Naive thymus-derived CD4-positive, alpha-beta T cell (primary cell): ENCODE data around the gene JAG2. TPM values are rescaled to one million over a fixed set of nuclear protein-coding genes. Genes with fewer than 3 reads are reported as not detected.

Experiments used
- ATAC-seq: fragments of 150-1000 bp; cut with Tn5 transposase; 2 replicates; pipeline ENCODE4 v1.10.0; 2021; ENCODE audit warnings: mild to moderate bottlenecking, moderate library complexity
- CTCF ChIA-PET: fragments of 350-600 bp; sonication (Branson Sonifier 250); formaldehyde crosslinking; loops from one replicate; lab custom pipeline; 2021; ENCODE audit warnings: antibody characterized with exemption; lab: Charles Lee
- POLR2A ChIA-PET: fragments of 350-600 bp; sonication (Branson Sonifier 250); formaldehyde crosslinking; loops from one replicate; lab custom pipeline; 2021; ENCODE audit warnings: antibody characterized with exemption, inconsistent platforms; lab: Charles Lee
- DNase-seq, 9 donors: peaks; one replicate each; pipeline versions ENCODE4 v3.0.0 to v3.0.0-alpha.2; 2020 to 2022; ENCODE audit warnings: mixed read lengths in 1 of 9
- H3K27ac ChIP-seq: one replicate; pipeline ENCODE4 v1.7.0; 2013; ENCODE audit warnings: mild to moderate bottlenecking, low read depth, low read length, moderate library complexity
- H3K27me3 ChIP-seq, 2 donors: one replicate each; pipeline ENCODE4 v1.7.0; 2013; ENCODE audit warnings: low read length in 2 of 2, mild to moderate bottlenecking in 2 of 2, moderate library complexity in 2 of 2; ENCODE audit not compliant: control insufficient read depth in 2 of 2, insufficient read depth in 2 of 2
- H3K36me3 ChIP-seq, 3 experiments: 1 replicate in 2 of 3; 2 replicates in 1 of 3; pipeline ENCODE4 v1.7.0; 2013; ENCODE audit warnings: low read length in 3 of 3, mild to moderate bottlenecking in 3 of 3, moderate library complexity in 1 of 3; ENCODE audit not compliant: insufficient read depth in 3 of 3, control insufficient read depth in 2 of 3
- H3K4me1 ChIP-seq, 2 donors: one replicate each; pipeline ENCODE4 v1.7.0; 2013; ENCODE audit warnings: low read length in 2 of 2, mild to moderate bottlenecking in 2 of 2, moderate library complexity in 1 of 2; ENCODE audit not compliant: control insufficient read depth in 2 of 2, insufficient read depth in 2 of 2
- H3K4me3 ChIP-seq: 2 replicates; pipeline ENCODE4 v1.7.0; 2013; ENCODE audit warnings: mild to moderate bottlenecking, low read length
- H3K9me3 ChIP-seq, 3 experiments: 1 replicate in 2 of 3; 2 replicates in 1 of 3; pipeline ENCODE4 v1.7.0; 2013; ENCODE audit warnings: low read length in 3 of 3; ENCODE audit not compliant: control insufficient read depth in 2 of 3
- H3K27ac Mint-ChIP-seq, 9 donors: one replicate each; pipeline ENCODE4 v1.8.0; 2020 to 2022; ENCODE audit warnings: mixed read lengths in 9 of 9, mild to moderate bottlenecking in 8 of 9, moderate library complexity in 5 of 9, inconsistent platforms in 2 of 9
- H3K27me3 Mint-ChIP-seq, 5 donors: one replicate each; pipeline ENCODE4 v1.8.0; 2021 to 2022; ENCODE audit warnings: mixed read lengths in 5 of 5, mild to moderate bottlenecking in 1 of 5
- H3K36me3 Mint-ChIP-seq, 5 donors: one replicate each; pipeline ENCODE4 v1.8.0; 2020 to 2022; ENCODE audit warnings: mixed read lengths in 5 of 5, mild to moderate bottlenecking in 3 of 5, inconsistent platforms in 1 of 5
- H3K4me1 Mint-ChIP-seq, 7 donors: one replicate each; pipeline ENCODE4 v1.8.0; 2020 to 2022; ENCODE audit warnings: mixed read lengths in 7 of 7, mild to moderate bottlenecking in 3 of 7, inconsistent platforms in 1 of 7
- H3K4me3 Mint-ChIP-seq, 10 donors: one replicate each; pipeline ENCODE4 v1.8.0; 2020 to 2022; ENCODE audit warnings: mild to moderate bottlenecking in 10 of 10, mixed read lengths in 10 of 10, moderate library complexity in 6 of 10, inconsistent platforms in 2 of 10
- H3K9me3 Mint-ChIP-seq, 11 donors: one replicate each; pipeline ENCODE4 v1.8.0; 2020 to 2022; ENCODE audit warnings: mixed read lengths in 11 of 11, mild to moderate bottlenecking in 4 of 11, inconsistent platforms in 1 of 11, moderate library complexity in 1 of 11
- intact Hi-C, 2 donors: fragments of 100-400 bp; cut with micrococcal nuclease; formaldehyde crosslinking; loops; one replicate each; pipeline ENCODE4 v1.15.1; 2023
- polyA plus RNA-seq, 2 donors: library from polyadenylated mRNA; unstranded; fragments of 300-500 nt; fragmentation: Illumina TruSeq; gene quantifications; one replicate each; pipeline ENCODE4 v1.2.3, GENCODE V29; 2021
- total RNA-seq, 6 experiments: library from RNA in 5 of 6; stranded (reverse) in 5 of 6; gene quantifications; 1 replicate in 5 of 6; 2 replicates in 1 of 6; pipeline ENCODE4 v1.2.3 and lab custom pipeline; 2021 to 2026

JAG2 gene
- total and polyA plus RNA-seq, 7 experiments from 2014 or later, result 0.21 to 5.7 (median 1.3) TPM; not detected in 1

- POLR2A ChIA-PET, result no interaction called here
- peaks cover 0 to 14% (median 0%) of the 10 kb centered on the region in 5 donors for H3K36me3 Mint-ChIP-seq
- Histone ChIP-seq H3K9me3 (peaks cover 0 to 5% (median 0%) of the 10 kb centered on the region in 3 experiments), H3K4me1 (no peaks in the 10 kb centered on the region), H3K36me3 (no peaks in the 10 kb centered on the region), H3K27me3 (no peaks in the 10 kb centered on the region), H3K27ac (no peak overlapping the region), H3K4me3 (no peak overlapping the region)
- no peak overlapping the region for H3K27ac Mint-ChIP-seq
- intact Hi-C loops, result no loop called here
- H3K4me3 Mint-ChIP-seq, result no peak overlapping the region
- DNase-seq, result no peak
- CTCF ChIA-PET, result no interaction called here
- peaks cover 0 to 50% (median 14%) of the 10 kb centered on the region in 11 donors for H3K9me3 Mint-ChIP-seq
- H3K27me3 Mint-ChIP-seq, result peaks cover 0 to 15% (median 11%) of the 10 kb centered on the region in 5 donors
- H3K4me1 Mint-ChIP-seq, result no peaks in the 10 kb centered on the region
- ATAC-seq, result no peak
Observed at GRCh38 chr14:105132921-105133654, 35.5 kb downstream of the JAG2 start.

GRCh38 chr14:105131241-105131640 is 37.3 kb downstream of the JAG2 start:
- no peak overlapping the region for H3K4me3 ChIP-seq
- no peak for ATAC-seq
- Mint-ChIP-seq H3K9me3 (peaks cover 0 to 50% (median 15%) of the 10 kb centered on the region in 11 donors), H3K4me3 (no peak overlapping the region), H3K27ac (no peak overlapping the region), H3K4me1 (no peaks in the 10 kb centered on the region), H3K27me3 (peaks cover 0 to 25% (median 11%) of the 10 kb centered on the region in 5 donors), H3K36me3 (peaks cover 0 to 14% (median 0%) of the 10 kb centered on the region in 5 donors)
- H3K27ac ChIP-seq, result no peak overlapping the region
- H3K27me3 ChIP-seq, result no peaks in the 10 kb centered on the region
- peaks cover 0 to 5% (median 0%) of the 10 kb centered on the region in 3 experiments for H3K9me3 ChIP-seq
- no peaks in the 10 kb centered on the region for H3K4me1 ChIP-seq
- ChIA-PET POLR2A (no interaction called here), CTCF (interaction anchor here (0.6 kb wide), 1 partner anchor 33 kb away, joined by 3 read pairs; no protein-coding TSS in a partner anchor)
- intact Hi-C loops, result no loop called here
- no peak for DNase-seq
- no peaks in the 10 kb centered on the region for H3K36me3 ChIP-seq

- Histone ChIP-seq H3K9me3 (peaks cover 0 to 4% (median 0%) of the 10 kb centered on the region in 3 experiments), H3K4me1 (peaks cover 0 to 6% of the 10 kb centered on the region in 2 donors), H3K36me3 (no peaks in the 10 kb centered on the region), H3K4me3 (no peak overlapping the region), H3K27ac (no peak overlapping the region), H3K27me3 (no peaks in the 10 kb centered on the region)
- intact Hi-C loops, result no loop called here
- Mint-ChIP-seq H3K4me1 (peaks cover 4 to 13% (median 5%) of the 10 kb centered on the region in 7 donors), H3K4me3 (no peak overlapping the region), H3K9me3 (peaks cover 0 to 32% (median 10%) of the 10 kb centered on the region in 11 donors), H3K27ac (no peak overlapping the region), H3K27me3 (peaks cover 5 to 22% (median 11%) of the 10 kb centered on the region in 5 donors), H3K36me3 (peaks cover 0 to 9% (median 0%) of the 10 kb centered on the region in 5 donors)
- CTCF ChIA-PET, result interaction anchor here (0.7 kb wide), 1 partner anchor 55 kb away, joined by 3 read pairs; no protein-coding TSS in a partner anchor
- no peak for DNase-seq
- ATAC-seq, result no peak
- POLR2A ChIA-PET, result no interaction called here
Observed at GRCh38 chr14:105128059-105128458, 40.5 kb downstream of the JAG2 start.

- Mint-ChIP-seq H3K4me3 (no peak overlapping the region), H3K36me3 (peaks cover 0 to 10% (median 3%) of the 10 kb centered on the region in 5 donors), H3K4me1 (peaks cover 4 to 13% (median 5%) of the 10 kb centered on the region in 7 donors), H3K27me3 (peaks cover 5 to 22% (median 19%) of the 10 kb centered on the region in 5 donors), H3K9me3 (peaks cover 3 to 32% (median 11%) of the 10 kb centered on the region in 11 donors), H3K27ac (no peak overlapping the region)
- no peak for DNase-seq
- ChIA-PET POLR2A (no interaction called here), CTCF (no interaction called here)
- Histone ChIP-seq H3K4me3 (no peak overlapping the region), H3K4me1 (peaks cover 0 to 6% of the 10 kb centered on the region in 2 donors), H3K36me3 (no peaks in the 10 kb centered on the region), H3K27ac (no peak overlapping the region), H3K9me3 (peaks cover 0 to 3% (median 0%) of the 10 kb centered on the region in 3 experiments), H3K27me3 (peaks cover 0 to 2% of the 10 kb centered on the region in 2 donors)
- intact Hi-C loops, result no loop called here
- no peak for ATAC-seq
Observed at GRCh38 chr14:105126981-105127329, 41.6 kb downstream of the JAG2 start.

GRCh38 chr14:105126126-105126980 is 42.2 kb downstream of the JAG2 start:
- peaks cover 0 to 9% (median 6%) of the 10 kb centered on the region in 3 experiments for H3K9me3 ChIP-seq
- H3K27me3 ChIP-seq, result peaks cover 0 to 2% of the 10 kb centered on the region in 2 donors
- peaks cover 6 to 22% (median 20%) of the 10 kb centered on the region in 5 donors for H3K27me3 Mint-ChIP-seq
- DNase-seq (no peak), ATAC-seq (no peak)
- H3K27ac ChIP-seq, result no peak overlapping the region
- H3K9me3 Mint-ChIP-seq, result peaks cover 7 to 37% (median 14%) of the 10 kb centered on the region in 11 donors
- peaks cover 4 to 13% (median 5%) of the 10 kb centered on the region in 7 donors for H3K4me1 Mint-ChIP-seq
- ChIA-PET CTCF (no interaction called here), POLR2A (no interaction called here)
- peaks cover 0 to 6% of the 10 kb centered on the region in 2 donors for H3K4me1 ChIP-seq
- no peak overlapping the region for H3K4me3 ChIP-seq
- H3K4me3 Mint-ChIP-seq, result no peak overlapping the region
- no peak overlapping the region for H3K27ac Mint-ChIP-seq
- no peaks in the 10 kb centered on the region for H3K36me3 ChIP-seq
- intact Hi-C loops, result no loop called here
- peaks cover 0 to 12% (median 3%) of the 10 kb centered on the region in 5 donors for H3K36me3 Mint-ChIP-seq

GRCh38 chr14:105124823-105125222 is 43.8 kb downstream of the JAG2 start:
- Histone ChIP-seq H3K27me3 (peaks cover 0 to 2% of the 10 kb centered on the region in 2 donors), H3K36me3 (no peaks in the 10 kb centered on the region), H3K27ac (no peak overlapping the region), H3K4me3 (no peak overlapping the region), H3K9me3 (peaks cover 0 to 15% (median 8%) of the 10 kb centered on the region in 3 experiments), H3K4me1 (peaks cover 0 to 6% of the 10 kb centered on the region in 2 donors)
- ChIA-PET CTCF (no interaction called here), POLR2A (no interaction called here)
- Mint-ChIP-seq H3K36me3 (peaks cover 0 to 15% (median 3%) of the 10 kb centered on the region in 5 donors), H3K4me1 (peaks cover 4 to 13% (median 5%) of the 10 kb centered on the region in 7 donors), H3K27ac (no peak overlapping the region), H3K9me3 (peaks cover 12 to 33% (median 18%) of the 10 kb centered on the region in 11 donors), H3K4me3 (peak overlapping the region in 4 of 10 donors; percentile 22 to 52 (median 43)), H3K27me3 (peaks cover 13 to 34% (median 20%) of the 10 kb centered on the region in 5 donors)
- no peak for ATAC-seq
- intact Hi-C loops, result no loop called here
- no peak for DNase-seq
